Right lobe of liver (tissue), 6 donors: ENCODE measurements around the gene TIMM44. TPM values are rescaled to one million over a fixed set of nuclear protein-coding genes. Genes with fewer than 3 reads are reported as not detected.
A peak's percentile ranks its signal among the peaks of the same experiment; 100 is the strongest.
"Not testable (repeated sequence)": the region's sequence is repeated elsewhere in the genome, so short reads cannot be mapped to it uniquely, and the experiment has no call there.

Experiments
- ATAC-seq, 4 donors: fragments of 200-7000 bp; cut with Tn5 transposase; one replicate each; pipeline ENCODE4 v1.9.1; 2020; ENCODE audit warnings: mild to moderate bottlenecking in 4 of 4, moderate library complexity in 4 of 4
- DNase-seq, 3 donors: peaks; one replicate each; pipeline ENCODE4 v3.0.0-alpha.2; 2020
- H3K27ac ChIP-seq, 3 donors: fragments of 200-600 bp; one replicate each; pipeline ENCODE4 v1.8.0; 2022
- H3K27me3 ChIP-seq, 2 donors: fragments of 200-600 bp; one replicate each; pipeline ENCODE4 v1.8.0; 2022
- H3K36me3 ChIP-seq, 4 donors: fragments of 200-600 bp; sonication (generic) in 1 of 4; one replicate each; pipeline versions ENCODE4 v1.5.1 to v1.8.0; 2017 to 2022; ENCODE audit warnings: control low read depth in 1 of 4
- H3K4me1 ChIP-seq, 4 donors: fragments of 200-600 bp; sonication (generic) in 1 of 4; one replicate each; pipeline versions ENCODE4 v1.5.1 to v1.8.0; 2017 to 2022; ENCODE audit warnings: control low read depth in 1 of 4
- H3K4me3 ChIP-seq, 3 donors: fragments of 200-600 bp; one replicate each; pipeline ENCODE4 v1.8.0; 2022
- H3K9me3 ChIP-seq, 4 donors: fragments of 200-600 bp; sonication (generic) in 1 of 4; one replicate each; pipeline versions ENCODE4 v1.5.1 to v1.8.0; 2017 to 2022; ENCODE audit warnings: control low read depth in 1 of 4
- POLR2A ChIP-seq: fragments of 450-650 bp; IDR thresholded peaks from one replicate; pipeline ENCODE4 v1.6.1; 2017; ENCODE audit warnings: antibody characterized with exemption, mild to moderate bottlenecking
- WGBS: methylation state at CpG from one replicate; pipeline ENCODE4 v1.1.6; 2018; ENCODE audit warnings: low coverage, low lambda C conversion rate; ENCODE audit not compliant: insufficient coverage; ENCODE audit errors: missing lambda C conversion rate; 5-methylcytosine and 5-hydroxymethylcytosine counted together
- intact Hi-C, 2 donors: fragments of 100-400 bp; cut with DNase I; formaldehyde crosslinking; loops; one replicate each; pipeline versions ENCODE4 v1.11.2 to v1.14.1; 2022
- total RNA-seq, 6 experiments: library from RNA; depleted of rRNA in 2 of 6; stranded (reverse); fragments of >200 nt in 2 of 6; fragmentation: NEBNext Ultra II Directional in 3 of 6; extraction: Animal tissue kit (Norgen Biotek cat#: 25700) in 3 of 6; gene quantifications; one replicate each; pipeline versions ENCODE4 v1.1.0 to v1.2.4, GENCODE V29; 2016 to 2023
- TF ChIP-seq, protein P1 (sequence below), 4 donors: fragments of 200-600 bp in 3 of 4; fragments of 450-650 bp in 1 of 4; IDR thresholded peaks; one replicate each; pipeline versions ENCODE4 v1.5.1 to v1.8.0; 2016 to 2022; ENCODE audit warnings: antibody characterized with exemption in 4 of 4, mild to moderate bottlenecking in 2 of 4
- donor health status: DM: no; HTN: yes; CAD: no.
- donor health status: DM: no; HTN: no; CAD: no.
- donor health status: DM: no; HTN: no; CAD: no.
- donor health status: DM: no; HTN: yes; CAD: no.
- donor health status: DM: no; HTN: yes; CAD: no.

TIMM44 gene
- total RNA-seq, 6 experiments from 2014 or later, result 26.1 to 41.7 (median 36.9) TPM

- 95% methylated on average over 16 of the region's 16 CpGs for WGBS
- H3K9me3 ChIP-seq, result no peaks in the 10 kb centered on the region
Observed at GRCh38 chr19:7898967-7899366, 44.5 kb downstream of the TIMM44 start.

GRCh38 chr19:7897292-7897691 is 46.2 kb downstream of the TIMM44 start:
- no peaks in the 10 kb centered on the region for H3K36me3 ChIP-seq
- H3K9me3 ChIP-seq, result no peaks in the 10 kb centered on the region
- peak; percentile 79 to 90 (median 86) for ATAC-seq
- no peaks in the 10 kb centered on the region for H3K27me3 ChIP-seq
- peaks cover 0 to 15% (median 7%) of the 10 kb centered on the region in 4 donors for H3K4me1 ChIP-seq
- peak overlapping the region in 1 of 3 donors; percentile 49 for H3K27ac ChIP-seq
- intact Hi-C loops, result no loop called here
- no peak for TF ChIP-seq POLR2A
- TF ChIP-seq, protein P1, sequence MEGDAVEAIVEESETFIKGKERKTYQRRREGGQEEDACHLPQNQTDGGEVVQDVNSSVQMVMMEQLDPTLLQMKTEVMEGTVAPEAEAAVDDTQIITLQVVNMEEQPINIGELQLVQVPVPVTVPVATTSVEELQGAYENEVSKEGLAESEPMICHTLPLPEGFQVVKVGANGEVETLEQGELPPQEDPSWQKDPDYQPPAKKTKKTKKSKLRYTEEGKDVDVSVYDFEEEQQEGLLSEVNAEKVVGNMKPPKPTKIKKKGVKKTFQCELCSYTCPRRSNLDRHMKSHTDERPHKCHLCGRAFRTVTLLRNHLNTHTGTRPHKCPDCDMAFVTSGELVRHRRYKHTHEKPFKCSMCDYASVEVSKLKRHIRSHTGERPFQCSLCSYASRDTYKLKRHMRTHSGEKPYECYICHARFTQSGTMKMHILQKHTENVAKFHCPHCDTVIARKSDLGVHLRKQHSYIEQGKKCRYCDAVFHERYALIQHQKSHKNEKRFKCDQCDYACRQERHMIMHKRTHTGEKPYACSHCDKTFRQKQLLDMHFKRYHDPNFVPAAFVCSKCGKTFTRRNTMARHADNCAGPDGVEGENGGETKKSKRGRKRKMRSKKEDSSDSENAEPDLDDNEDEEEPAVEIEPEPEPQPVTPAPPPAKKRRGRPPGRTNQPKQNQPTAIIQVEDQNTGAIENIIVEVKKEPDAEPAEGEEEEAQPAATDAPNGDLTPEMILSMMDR (IDR thresholded peaks at IDR 0.05), result no peak
- DNase-seq, result peak; percentile 73 to 82 (median 76)
- WGBS, result 19% methylated on average over 8 of the region's 11 CpGs
- H3K4me3 ChIP-seq, result no peak overlapping the region

More at GRCh38 chr19:7898967-7899366, 44.5 kb downstream of the TIMM44 start:
- intact Hi-C loops, result no loop called here
- TF ChIP-seq POLR2A, result no peak
- TF ChIP-seq, protein P1 (IDR thresholded peaks at IDR 0.05), result no peak
- H3K27me3 ChIP-seq, result no peaks in the 10 kb centered on the region
- no peak for DNase-seq
- H3K4me3 ChIP-seq, result no peak overlapping the region
- no peak overlapping the region for H3K27ac ChIP-seq
- H3K4me1 ChIP-seq, result peaks cover 0 to 21% (median 11%) of the 10 kb centered on the region in 4 donors
- ATAC-seq, result no peak
- no peaks in the 10 kb centered on the region for H3K36me3 ChIP-seq

- Histone ChIP-seq H3K27me3 (no peaks in the 10 kb centered on the region), H3K4me3 (no peak overlapping the region), H3K9me3 (no peaks in the 10 kb centered on the region), H3K36me3 (no peaks in the 10 kb centered on the region), H3K27ac (no peak overlapping the region), H3K4me1 (peaks cover 0 to 14% (median 7%) of the 10 kb centered on the region in 4 donors)
- 82% methylated on average over 2 of the region's 13 CpGs for WGBS
- no peak for TF ChIP-seq POLR2A
- TF ChIP-seq, protein P1 (IDR thresholded peaks at IDR 0.05), result no peak
- no peak for DNase-seq
- intact Hi-C loops, result no loop called here
- ATAC-seq, result no peak
Observed at GRCh38 chr19:7895565-7895964, 47.9 kb downstream of the TIMM44 start.

- Histone ChIP-seq H3K36me3 (no peaks in the 10 kb centered on the region), H3K27me3 (no peaks in the 10 kb centered on the region), H3K4me1 (peaks cover 0 to 14% (median 7%) of the 10 kb centered on the region in 4 donors), H3K27ac (no peak overlapping the region), H3K4me3 (no peak overlapping the region), H3K9me3 (no peaks in the 10 kb centered on the region)
- WGBS, result 57% methylated on average over 7 of the region's 18 CpGs
- TF ChIP-seq POLR2A, result no peak
- DNase-seq (no peak), ATAC-seq (no peak)
- intact Hi-C loops, result no loop called here
Observed at GRCh38 chr19:7894612-7895309, 48.7 kb downstream of the TIMM44 start.

DNA sequence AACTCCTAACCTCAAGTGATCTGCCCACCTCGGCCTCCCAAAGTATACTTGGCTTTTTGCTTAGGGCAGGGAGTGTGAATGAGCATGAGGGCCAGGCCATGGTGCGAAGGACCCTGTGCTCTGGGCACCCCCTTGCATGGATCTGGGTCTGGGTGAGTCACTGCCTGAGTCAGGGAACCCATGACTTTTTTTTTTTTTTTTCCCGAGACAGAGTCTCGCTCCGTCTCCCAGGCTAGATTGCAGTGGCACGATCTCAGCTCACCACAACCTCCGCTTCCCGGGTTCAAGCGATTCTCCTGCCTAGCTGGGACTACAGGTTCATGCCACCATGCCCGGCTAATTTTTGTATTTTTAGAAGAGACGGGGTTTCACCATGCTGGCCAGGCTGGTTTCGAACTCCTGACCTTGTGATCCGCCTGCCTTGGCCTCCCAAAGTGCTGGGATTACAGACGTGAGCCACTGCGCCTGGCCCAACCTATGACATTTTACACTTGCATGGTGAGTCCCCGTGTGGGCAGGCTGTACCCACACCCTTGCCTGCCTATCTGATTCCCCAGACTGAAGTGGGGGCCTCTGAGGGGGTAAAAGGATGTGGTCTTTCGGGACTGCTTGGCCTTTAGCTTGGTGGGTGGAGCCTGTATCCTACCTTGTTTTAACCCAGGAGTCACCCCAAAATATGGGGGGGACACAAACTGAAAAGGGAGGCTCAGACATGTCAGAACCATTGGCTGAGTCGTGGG is 49.9 kb downstream of the TIMM44 start:
- peaks cover 0 to 14% (median 7%) of the 10 kb centered on the region in 4 donors for H3K4me1 ChIP-seq
- H3K36me3 ChIP-seq, DNase-seq, ATAC-seq, intact Hi-C loops, H3K9me3 ChIP-seq, H3K4me3 ChIP-seq, H3K27ac ChIP-seq, H3K27me3 ChIP-seq: not testable (repeated sequence)
- WGBS, result 83% methylated on average over 14 of the region's 18 CpGs
